HEK293 (cell line): ENCODE measurements around the gene ZW10.

Experiments used
- FEZF1 ChIP-seq: fragments of 450-650 bp; formaldehyde crosslinking; IDR thresholded peaks from 2 replicates; pipeline ENCODE4 v1.5.1; 2016; ENCODE audit warnings: missing biosample characterization, missing genetic modification characterization
- ZNF274 ChIP-seq, 2 experiments: fragments of 200-500 bp in 1 of 2; fragments of 450-650 bp in 1 of 2; sonication (Bioruptor generic) in 1 of 2; formaldehyde crosslinking in 1 of 2; IDR thresholded peaks; 2 replicates each; pipeline versions ENCODE4 v1.5.1 to v1.6.1; 2014 to 2016; ENCODE audit warnings: borderline replicate concordance in 1 of 2, inconsistent platforms in 1 of 2, low read length in 1 of 2, missing biosample characterization in 1 of 2, missing genetic modification characterization in 1 of 2
- ZNF324 ChIP-seq: fragments of 450-650 bp; formaldehyde crosslinking; IDR thresholded peaks from 2 replicates; pipeline ENCODE4 v1.5.1; 2016; ENCODE audit warnings: missing biosample characterization, missing genetic modification characterization
- ZNF335 ChIP-seq: fragments of 450-650 bp; formaldehyde crosslinking; conservative IDR thresholded peaks from 2 replicates; pipeline ENCODE4 v1.5.1; 2016; ENCODE audit warnings: missing biosample characterization, missing genetic modification characterization
- ZSCAN23 ChIP-seq: fragments of 450-650 bp; formaldehyde crosslinking; IDR thresholded peaks from 2 replicates; pipeline ENCODE4 v1.5.1; 2016; ENCODE audit warnings: missing biosample characterization, missing genetic modification characterization
- TF ChIP-seq, protein P1 (sequence below): fragments of 450-650 bp; formaldehyde crosslinking; conservative IDR thresholded peaks from 2 replicates; pipeline ENCODE4 v1.5.1; 2016; ENCODE audit warnings: low read depth, missing biosample characterization, missing genetic modification characterization

The ZW10 gene

GRCh38 chr11:113683481-113684046 is 89.9 kb downstream of the ZW10 start (continued):
- TF ChIP-seq, protein P1, sequence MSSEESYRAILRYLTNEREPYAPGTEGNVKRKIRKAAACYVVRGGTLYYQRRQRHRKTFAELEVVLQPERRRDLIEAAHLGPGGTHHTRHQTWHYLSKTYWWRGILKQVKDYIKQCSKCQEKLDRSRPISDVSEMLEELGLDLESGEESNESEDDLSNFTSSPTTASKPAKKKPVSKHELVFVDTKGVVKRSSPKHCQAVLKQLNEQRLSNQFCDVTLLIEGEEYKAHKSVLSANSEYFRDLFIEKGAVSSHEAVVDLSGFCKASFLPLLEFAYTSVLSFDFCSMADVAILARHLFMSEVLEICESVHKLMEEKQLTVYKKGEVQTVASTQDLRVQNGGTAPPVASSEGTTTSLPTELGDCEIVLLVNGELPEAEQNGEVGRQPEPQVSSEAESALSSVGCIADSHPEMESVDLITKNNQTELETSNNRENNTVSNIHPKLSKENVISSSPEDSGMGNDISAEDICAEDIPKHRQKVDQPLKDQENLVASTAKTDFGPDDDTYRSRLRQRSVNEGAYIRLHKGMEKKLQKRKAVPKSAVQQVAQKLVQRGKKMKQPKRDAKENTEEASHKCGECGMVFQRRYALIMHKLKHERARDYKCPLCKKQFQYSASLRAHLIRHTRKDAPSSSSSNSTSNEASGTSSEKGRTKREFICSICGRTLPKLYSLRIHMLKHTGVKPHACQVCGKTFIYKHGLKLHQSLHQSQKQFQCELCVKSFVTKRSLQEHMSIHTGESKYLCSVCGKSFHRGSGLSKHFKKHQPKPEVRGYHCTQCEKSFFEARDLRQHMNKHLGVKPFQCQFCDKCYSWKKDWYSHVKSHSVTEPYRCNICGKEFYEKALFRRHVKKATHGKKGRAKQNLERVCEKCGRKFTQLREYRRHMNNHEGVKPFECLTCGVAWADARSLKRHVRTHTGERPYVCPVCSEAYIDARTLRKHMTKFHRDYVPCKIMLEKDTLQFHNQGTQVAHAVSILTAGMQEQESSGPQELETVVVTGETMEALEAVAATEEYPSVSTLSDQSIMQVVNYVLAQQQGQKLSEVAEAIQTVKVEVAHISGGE (tag by site-specific recombination) = no peak
- no peak for TF ChIP-seq ZNF274 (IDR thresholded peaks at IDR 0.05; ENCODE audit: low read length)
- no peak for TF ChIP-seq ZNF274 (tag by site-specific recombination; IDR thresholded peaks at IDR 0.05; ENCODE audit: borderline replicate concordance)
- TF ChIP-seq ZNF324 (tag by site-specific recombination) = no peak
- TF ChIP-seq ZNF335 = no peak
- TF ChIP-seq ZSCAN23 (tag by site-specific recombination) = no peak
- TF ChIP-seq FEZF1 = no peak
